Gastrocnemius medialis (tissue), 4 donors: ENCODE data around the gene BBS5. TPM values are rescaled to one million over a fixed set of nuclear protein-coding genes. Genes with fewer than 3 reads are reported as not detected.
"Not testable (repeated sequence)": the region's sequence is repeated elsewhere in the genome, so short reads cannot be mapped to it uniquely, and the experiment has no call there.

Experiments used
- ATAC-seq, 2 donors: fragments of 150-250 bp; one replicate each; pipeline ENCODE4 v1.9.1; 2016
- DNase-seq, 2 donors: peaks; one replicate each; pipeline ENCODE4 v3.0.0-alpha.2; 2019
- H3K27ac ChIP-seq, 4 donors: fragments of 200-600 bp; sonication (generic); 1 replicate in 1 of 4; 2 replicates in 3 of 4; pipeline ENCODE4 v1.5.1; 2016 to 2018; ENCODE audit warnings: mild to moderate bottlenecking in 2 of 4, moderate library complexity in 1 of 4
- H3K27me3 ChIP-seq, 3 donors: fragments of 200-600 bp; sonication (generic) in 2 of 3; 1 replicate in 1 of 3; 2 replicates in 2 of 3; pipeline versions ENCODE4 v1.5.1 to v1.6.0; 2016 to 2019; ENCODE audit warnings: mild to moderate bottlenecking in 1 of 3, moderate library complexity in 1 of 3
- H3K36me3 ChIP-seq, 2 donors: fragments of 200-600 bp; sonication (generic) in 1 of 2; one replicate each; pipeline ENCODE4 v1.5.1; 2017 to 2018
- H3K4me1 ChIP-seq, 2 donors: fragments of 200-600 bp; sonication (generic) in 1 of 2; one replicate each; pipeline ENCODE4 v1.5.1; 2016 to 2017; ENCODE audit warnings: mild to moderate bottlenecking in 2 of 2
- H3K4me3 ChIP-seq, 4 donors: fragments of 200-600 bp; sonication (generic) in 3 of 4; 1 replicate in 1 of 4; 2 replicates in 3 of 4; pipeline ENCODE4 v1.5.1; 2016 to 2019; ENCODE audit warnings: mild to moderate bottlenecking in 2 of 4
- H3K9me3 ChIP-seq, 3 donors: fragments of 200-600 bp; sonication (generic) in 2 of 3; 1 replicate in 1 of 3; 2 replicates in 2 of 3; pipeline ENCODE4 v1.5.1; 2016 to 2019
- POLR2A ChIP-seq, 2 donors: fragments of 450-650 bp; IDR thresholded peaks; one replicate each; pipeline ENCODE4 v1.6.1; 2017; ENCODE audit warnings: antibody characterized with exemption in 2 of 2, mild to moderate bottlenecking in 2 of 2, moderate library complexity in 2 of 2
- in situ Hi-C, 4 donors: fragments of 200-750 bp; cut with MboI; loops; one replicate each; pipeline versions ENCODE4 v1.15.0 to v1.8.0; 2017; ENCODE audit warnings: low sequenced_read_pairs in 4 of 4
- intact Hi-C: fragments of 100-400 bp; cut with DNase I; formaldehyde crosslinking; loops from one replicate; pipeline ENCODE4 v1.15.1; 2023; ENCODE audit warnings: low total_unique reads
- total RNA-seq, 4 donors: library from RNA; depleted of rRNA; stranded (reverse); fragments of >200 nt; gene quantifications; one replicate each; pipeline versions ENCODE4 v1.1.0 to v1.2.3, GENCODE V29; 2016
- TF ChIP-seq, protein P1 (sequence below), 5 experiments: fragments of 450-650 bp in 3 of 5; fragments of 200-600 bp in 2 of 5; sonication (generic) in 2 of 5; IDR thresholded peaks in 4 of 5; conservative IDR thresholded peaks in 1 of 5; 1 replicate in 4 of 5; 2 replicates in 1 of 5; pipeline ENCODE4 v1.5.1; 2016 to 2019; ENCODE audit warnings: antibody characterized with exemption in 5 of 5, mild to moderate bottlenecking in 3 of 5, moderate library complexity in 3 of 5

BBS5 gene
- total RNA-seq: 10 to 100 TPM in 1 of 4 donors, 1 to 10 TPM in 3; 4.5 to 17.8 (median 8.0) TPM

DNA sequence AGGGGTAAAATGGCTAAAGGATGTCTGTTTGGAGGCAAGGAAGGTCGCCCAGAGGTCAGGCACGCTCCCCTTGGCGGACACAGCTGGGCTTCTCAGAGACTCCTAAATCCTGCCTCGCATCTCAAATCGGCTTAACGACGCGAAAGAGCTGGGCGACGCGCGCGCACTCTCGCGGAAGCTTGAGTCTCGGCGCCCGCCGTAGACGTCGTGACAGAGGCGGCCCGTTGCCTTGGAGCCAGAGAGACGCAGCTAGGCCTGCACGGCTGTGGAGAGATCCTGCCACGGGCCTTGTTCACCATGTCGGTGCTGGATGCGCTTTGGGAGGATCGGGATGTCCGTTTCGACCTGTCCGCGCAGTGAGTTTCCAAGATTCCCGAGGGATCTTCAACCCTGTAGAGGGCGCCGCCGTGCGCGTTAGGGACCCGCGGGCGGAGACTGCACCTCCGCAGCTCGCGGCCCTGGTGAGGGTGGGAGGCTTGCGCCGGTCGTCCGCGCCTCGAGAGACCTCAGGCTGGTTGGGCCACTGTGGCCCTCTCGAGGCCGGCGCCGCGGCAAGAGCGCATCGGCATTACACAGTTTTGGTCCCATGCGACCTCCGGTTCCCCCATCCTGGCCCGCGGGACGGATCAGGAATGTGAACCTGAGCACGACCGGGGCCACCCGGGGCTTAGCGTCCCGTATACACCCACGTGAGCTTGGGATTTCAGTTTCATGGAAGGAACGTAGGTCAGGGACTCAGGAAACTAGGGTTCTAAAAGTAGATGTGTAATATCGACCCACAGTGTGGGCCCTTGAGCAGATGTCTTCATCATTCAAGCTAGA is at the start of gene BBS5:
TSS of gene BBS5 (plus strand) at position 238 of the 822 bp plus-strand sequence. CDS start at position 298, 60 bp downstream.
- ATAC-seq: peak; percentile 88 to 92
- peak within 1 kb of the TSS; percentile 70 to 95 (median 76) for H3K4me3 ChIP-seq
- no peaks in the 10 kb centered on the region for H3K27me3 ChIP-seq
- peaks cover 0 to 19% of the 10 kb centered on the region in 2 donors for H3K36me3 ChIP-seq
- in situ Hi-C loops (no loop called here), intact Hi-C loops (loop anchor here (2.0 to 5.0 kb wide), 3 partner anchors 38 to 93 kb away; partner anchors contain the start of gene FASTKD1)
- TF ChIP-seq POLR2A (IDR thresholded peaks at IDR 0.05): peak in 1 of 2 donors; percentile 18
- TF ChIP-seq, protein P1, sequence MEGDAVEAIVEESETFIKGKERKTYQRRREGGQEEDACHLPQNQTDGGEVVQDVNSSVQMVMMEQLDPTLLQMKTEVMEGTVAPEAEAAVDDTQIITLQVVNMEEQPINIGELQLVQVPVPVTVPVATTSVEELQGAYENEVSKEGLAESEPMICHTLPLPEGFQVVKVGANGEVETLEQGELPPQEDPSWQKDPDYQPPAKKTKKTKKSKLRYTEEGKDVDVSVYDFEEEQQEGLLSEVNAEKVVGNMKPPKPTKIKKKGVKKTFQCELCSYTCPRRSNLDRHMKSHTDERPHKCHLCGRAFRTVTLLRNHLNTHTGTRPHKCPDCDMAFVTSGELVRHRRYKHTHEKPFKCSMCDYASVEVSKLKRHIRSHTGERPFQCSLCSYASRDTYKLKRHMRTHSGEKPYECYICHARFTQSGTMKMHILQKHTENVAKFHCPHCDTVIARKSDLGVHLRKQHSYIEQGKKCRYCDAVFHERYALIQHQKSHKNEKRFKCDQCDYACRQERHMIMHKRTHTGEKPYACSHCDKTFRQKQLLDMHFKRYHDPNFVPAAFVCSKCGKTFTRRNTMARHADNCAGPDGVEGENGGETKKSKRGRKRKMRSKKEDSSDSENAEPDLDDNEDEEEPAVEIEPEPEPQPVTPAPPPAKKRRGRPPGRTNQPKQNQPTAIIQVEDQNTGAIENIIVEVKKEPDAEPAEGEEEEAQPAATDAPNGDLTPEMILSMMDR (IDR thresholded peaks at IDR 0.05 in 4 of 5, conservative IDR thresholded peaks at IDR 0.05 in 1 of 5): peak in 4 of 5 experiments; percentile 47 to 68 (median 50)
- H3K27ac ChIP-seq: peak within 1 kb of the TSS; percentile 71 to 84 (median 80)
- H3K4me1 ChIP-seq: peaks cover 11 to 13% of the 10 kb centered on the region in 2 donors
- H3K9me3 ChIP-seq: no peaks in the 10 kb centered on the region
- DNase-seq: peak; percentile 68 to 78

DNA sequence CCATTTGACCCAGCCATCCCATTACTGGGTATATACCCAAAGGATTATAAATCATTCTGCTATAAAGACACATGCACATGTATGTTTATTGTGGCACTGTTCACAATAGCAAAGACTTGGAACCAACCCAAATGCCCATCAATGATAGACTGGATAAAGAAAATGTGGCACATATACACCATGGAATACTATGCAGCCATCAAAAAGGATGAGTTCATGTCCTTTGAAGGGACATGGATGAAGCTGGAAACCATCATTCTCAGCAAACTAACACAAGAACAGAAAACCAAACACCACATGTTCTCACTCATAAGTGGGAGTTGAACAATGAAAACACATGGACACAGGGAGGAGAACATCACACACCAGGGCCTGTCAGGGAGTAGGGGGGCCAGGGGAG is 47.5 kb upstream of the BBS5 start:
- in situ Hi-C loops, H3K9me3 ChIP-seq, intact Hi-C loops, ATAC-seq, H3K36me3 ChIP-seq, H3K27ac ChIP-seq, H3K27me3 ChIP-seq, DNase-seq, H3K4me1 ChIP-seq, H3K4me3 ChIP-seq: not testable (repeated sequence)

DNA sequence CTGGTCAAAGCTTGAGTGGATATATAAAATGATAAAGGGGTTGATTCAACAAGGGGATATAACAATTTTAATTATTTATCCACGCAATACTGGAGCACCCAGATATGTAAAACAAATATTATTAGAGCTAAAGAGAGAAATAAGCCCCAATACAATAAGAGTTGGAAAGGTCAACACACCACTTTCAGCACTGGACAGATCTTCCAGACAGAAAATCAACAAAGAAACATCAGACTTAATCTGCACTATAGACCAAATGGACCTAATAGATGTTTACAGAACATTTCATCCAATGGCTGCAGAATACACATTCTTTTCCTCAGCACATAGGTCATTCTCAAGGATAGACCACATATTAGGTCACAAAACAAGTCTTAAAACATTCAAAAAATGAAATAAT is 45.1 kb upstream of the BBS5 start:
- H3K36me3 ChIP-seq, H3K4me1 ChIP-seq, H3K27ac ChIP-seq, H3K27me3 ChIP-seq, ATAC-seq, DNase-seq, intact Hi-C loops, in situ Hi-C loops, H3K9me3 ChIP-seq, H3K4me3 ChIP-seq: not testable (repeated sequence)

DNA sequence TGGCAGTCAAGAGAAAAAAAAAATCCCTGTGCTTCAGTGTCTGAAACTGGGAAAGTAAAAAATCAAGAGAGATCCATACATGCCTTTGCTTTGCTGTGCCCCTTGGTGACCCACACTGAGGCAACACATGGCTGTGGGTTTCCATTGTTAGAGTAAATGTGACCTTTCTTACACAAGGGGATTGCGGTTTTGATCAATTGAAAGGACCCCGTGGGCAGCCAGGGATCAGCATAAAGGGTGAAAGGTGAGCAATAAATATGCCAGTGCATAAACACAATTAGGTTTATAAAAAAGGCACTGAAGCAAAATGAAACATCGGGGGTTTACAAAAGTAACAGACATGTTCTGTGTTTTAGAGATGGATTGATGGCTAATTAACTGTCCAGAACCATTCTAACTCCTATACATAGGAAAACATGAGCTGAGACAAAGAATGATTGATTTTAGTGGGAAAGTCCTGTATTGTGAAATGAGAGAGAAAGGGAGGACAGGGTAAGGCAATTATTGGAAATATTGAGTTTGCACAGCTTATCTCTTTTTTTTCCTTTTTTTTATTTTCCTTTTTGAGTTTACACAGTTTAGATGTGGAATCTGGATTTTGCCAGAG is 40.7 kb upstream of the BBS5 start:
- intact Hi-C loops (no loop called here), in situ Hi-C loops (no loop called here)
- no peaks in the 10 kb centered on the region for H3K4me1 ChIP-seq
- no peaks in the 10 kb centered on the region for H3K36me3 ChIP-seq
- DNase-seq (no peak), ATAC-seq (no peak)
- no peak overlapping the region for H3K27ac ChIP-seq
- no peak overlapping the region for H3K4me3 ChIP-seq
- TF ChIP-seq, protein P1 (IDR thresholded peaks at IDR 0.05 in 4 of 5, conservative IDR thresholded peaks at IDR 0.05 in 1 of 5): no peak
- TF ChIP-seq POLR2A (IDR thresholded peaks at IDR 0.05): no peak
- H3K9me3 ChIP-seq: no peaks in the 10 kb centered on the region
- H3K27me3 ChIP-seq: peaks cover 0 to 6% (median 0%) of the 10 kb centered on the region in 3 donors

DNA sequence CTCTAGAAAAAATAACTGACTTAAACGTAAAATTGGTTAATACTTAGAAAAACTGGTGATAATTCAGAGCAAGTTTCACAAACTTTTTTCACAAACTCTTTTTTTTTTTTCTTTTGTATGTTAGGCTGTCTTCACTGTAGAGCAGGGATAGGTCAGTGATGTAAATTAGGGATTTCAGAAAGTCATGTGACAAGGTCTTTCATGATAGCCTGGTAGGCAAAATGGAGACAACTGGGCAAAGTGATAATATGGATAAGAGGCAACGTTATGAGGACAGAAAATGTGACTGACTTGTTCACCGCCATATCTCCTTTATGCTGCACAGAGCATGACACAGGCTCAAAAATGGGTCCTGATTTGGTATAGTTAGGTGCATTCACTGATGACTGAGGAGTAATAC is 39.4 kb upstream of the BBS5 start:
- intact Hi-C loops (no loop called here), in situ Hi-C loops (no loop called here)
- no peak for TF ChIP-seq POLR2A (IDR thresholded peaks at IDR 0.05)
- TF ChIP-seq, protein P1 (IDR thresholded peaks at IDR 0.05 in 4 of 5, conservative IDR thresholded peaks at IDR 0.05 in 1 of 5): no peak
- ATAC-seq (no peak), DNase-seq (no peak)
- Histone ChIP-seq H3K9me3 (no peaks in the 10 kb centered on the region), H3K4me3 (no peak overlapping the region), H3K4me1 (no peaks in the 10 kb centered on the region), H3K27me3 (peaks cover 0 to 6% (median 0%) of the 10 kb centered on the region in 3 donors), H3K36me3 (no peaks in the 10 kb centered on the region), H3K27ac (no peak overlapping the region)
